GM18499 (cell line): Measurements from ENCODE around the gene PRR23C.

Source experiments
- ATAC-seq: cut with Tn5 transposase; IDR thresholded peaks from one replicate; pipeline ENCODE4 v1.9.1; 2021; ENCODE audit warnings: moderate number of reproducible peaks; ENCODE audit not compliant: insufficient read depth, unreplicated experiment

The PRR23C gene

GRCh38 chr3:139005356-139005993 is 39.2 kb downstream of the PRR23C start:
- no peak for ATAC-seq

- ATAC-seq = no peak
These were observed 49.0 kb downstream of the PRR23C start for GRCh38 chr3:138995706-138996105.
